GM23248 (cell line): ENCODE results near the gene CPNE5. TPM values are rescaled to one million over a fixed set of nuclear protein-coding genes. Genes with fewer than 3 reads are reported as not detected.

Experiments used
- DNase-seq: peaks from one replicate; pipeline ENCODE4 v3.0.0-alpha.2; 2015
- H2AFZ ChIP-seq: fragments of 200-600 bp; sonication (generic); 2 replicates; pipeline ENCODE4 v1.6.1; 2016; ENCODE audit warnings: antibody characterized with exemption
- H3F3A ChIP-seq: fragments of 200-600 bp; sonication (generic); 2 replicates; pipeline ENCODE4 v1.6.1; 2016; ENCODE audit warnings: mild to moderate bottlenecking, antibody characterized with exemption, mixed run types; ENCODE audit not compliant: insufficient read depth
- H3K27ac ChIP-seq: fragments of 200-600 bp; sonication (generic); 2 replicates; pipeline ENCODE4 v1.5.1; 2016; ENCODE audit warnings: mild to moderate bottlenecking
- H3K27me3 ChIP-seq: fragments of 200-600 bp; sonication (generic); replicated peaks from 2 replicates; pipeline ENCODE4 v1.6.1; 2016; ENCODE audit warnings: mild to moderate bottlenecking; ENCODE audit not compliant: insufficient read depth
- H3K36me3 ChIP-seq: fragments of 200-600 bp; sonication (generic); 2 replicates; pipeline ENCODE4 v1.6.1; 2016; ENCODE audit warnings: low read depth, mild to moderate bottlenecking
- H3K4me1 ChIP-seq: fragments of 200-600 bp; sonication (generic); 2 replicates; pipeline ENCODE4 v1.6.1; 2016; ENCODE audit warnings: mild to moderate bottlenecking; ENCODE audit not compliant: insufficient read depth
- H3K4me2 ChIP-seq: fragments of 200-600 bp; sonication (generic); one replicate; pipeline ENCODE4 v1.6.1; 2016; ENCODE audit warnings: mild to moderate bottlenecking; ENCODE audit not compliant: unreplicated experiment
- H3K4me3 ChIP-seq: fragments of 200-600 bp; sonication (generic); 2 replicates; pipeline ENCODE4 v1.5.1; 2016; ENCODE audit warnings: mild to moderate bottlenecking
- H3K79me2 ChIP-seq: fragments of 200-600 bp; sonication (generic); 2 replicates; pipeline ENCODE4 v1.6.1; 2016; ENCODE audit warnings: mild to moderate bottlenecking; ENCODE audit not compliant: insufficient read depth
- H3K9ac ChIP-seq: fragments of 200-600 bp; sonication (generic); 2 replicates; pipeline ENCODE4 v1.6.1; 2016; ENCODE audit warnings: mild to moderate bottlenecking
- H3K9me2 ChIP-seq: fragments of 200-600 bp; sonication (generic); 2 replicates; pipeline ENCODE4 v1.6.1; 2016; ENCODE audit warnings: mixed run types, mild to moderate bottlenecking, moderate library complexity; ENCODE audit not compliant: insufficient read depth
- H3K9me3 ChIP-seq: fragments of 200-600 bp; sonication (generic); one replicate; pipeline ENCODE4 v1.6.1; 2017; ENCODE audit warnings: low read depth
- H4K20me1 ChIP-seq: fragments of 200-600 bp; sonication (generic); 2 replicates; pipeline ENCODE4 v1.6.0; 2016; ENCODE audit not compliant: insufficient read depth
- EZH2 ChIP-seq: fragments of 200-600 bp; sonication (generic); IDR thresholded peaks from 2 replicates; pipeline ENCODE4 v1.6.1; 2018; ENCODE audit warnings: antibody characterized with exemption, mild to moderate bottlenecking; ENCODE audit not compliant: insufficient read depth, poor library complexity, severe bottlenecking
- EZH2phosphoT487 ChIP-seq: fragments of 200-600 bp; sonication (generic); IDR thresholded peaks from 2 replicates; pipeline ENCODE4 v1.6.1; 2018; ENCODE audit warnings: antibody characterized with exemption, moderate library complexity, mild to moderate bottlenecking, low read depth; ENCODE audit not compliant: insufficient read depth
- WGBS, 2 experiments: methylation state at CpG; one replicate each; pipeline ENCODE4 v1.1.6; 2015 to 2017; ENCODE audit warnings: low lambda C conversion rate in 2 of 2, low coverage in 1 of 2; ENCODE audit errors: missing lambda C conversion rate in 2 of 2; 5-methylcytosine and 5-hydroxymethylcytosine counted together
- in situ Hi-C: fragments of 300-500 bp; cut with MboI; formaldehyde crosslinking; loops from 2 replicates; pipeline ENCODE4 v1.15.0; 2020
- polyA plus RNA-seq: library from polyadenylated mRNA; unstranded; fragments of >200 nt; fragmentation: Nextera tagmentation; extraction: Ambion mirVana; gene quantifications from 2 replicates; pipeline ENCODE4 v1.2.1, GENCODE V29; 2016
- total RNA-seq: library from RNA; depleted of rRNA; stranded (reverse); fragments of >200 nt; shearing (Covaris generic); gene quantifications from 2 replicates; pipeline ENCODE4 v1.2.3, GENCODE V29; 2014

CPNE5 gene
- total and polyA plus RNA-seq, 2 experiments from 2014 or later = 0.23 TPM; not detected in 1

- Histone ChIP-seq H3K36me3 (no peaks in the 10 kb centered on the region), H3K9me2 (no peaks in the 10 kb centered on the region), H3K4me1 (peaks cover 14% of the 10 kb centered on the region), H3F3A (peaks cover 27% of the 10 kb centered on the region), H3K9me3 (no peaks in the 10 kb centered on the region), H3K4me3 (no peak overlapping the region), H3K27ac (no peak overlapping the region), H3K9ac (no peak overlapping the region), H2AFZ (no peak overlapping the region), H3K27me3 (no peaks in the 10 kb centered on the region), H3K4me2 (no peak overlapping the region), H3K79me2 (no peaks in the 10 kb centered on the region), H4K20me1 (no peaks in the 10 kb centered on the region)
- in situ Hi-C loops = no loop called here
- TF ChIP-seq EZH2 = no peak
- no peak for TF ChIP-seq EZH2phosphoT487
- WGBS, 2 experiments = 30 to 31% methylated on average over 3 of the region's 3 CpGs
- peak; percentile 76 for DNase-seq
Measured at GRCh38 chr6:36851149-36851614, 11.9 kb upstream of the CPNE5 start.

GRCh38 chr6:36850021-36850420 is 10.8 kb upstream of the CPNE5 start:
- Histone ChIP-seq H3K79me2 (no peaks in the 10 kb centered on the region), H3K36me3 (no peaks in the 10 kb centered on the region), H3K9ac (no peak overlapping the region), H3K9me3 (no peaks in the 10 kb centered on the region), H3K27ac (no peak overlapping the region), H2AFZ (no peak overlapping the region), H3K9me2 (no peaks in the 10 kb centered on the region), H3K4me3 (no peak overlapping the region), H4K20me1 (no peaks in the 10 kb centered on the region), H3K4me1 (peaks cover 14% of the 10 kb centered on the region), H3F3A (peaks cover 27% of the 10 kb centered on the region), H3K4me2 (no peak overlapping the region), H3K27me3 (no peaks in the 10 kb centered on the region)
- in situ Hi-C loops = no loop called here
- no peak for TF ChIP-seq EZH2
- no peak for TF ChIP-seq EZH2phosphoT487
- WGBS, 2 experiments = 95 to 97% methylated on average over 9 of the region's 9 CpGs
- DNase-seq = no peak

- Histone ChIP-seq H3K27me3 (no peaks in the 10 kb centered on the region), H3K4me2 (no peak overlapping the region), H3K9me2 (no peaks in the 10 kb centered on the region), H4K20me1 (no peaks in the 10 kb centered on the region), H3K9ac (no peak overlapping the region), H3K9me3 (no peaks in the 10 kb centered on the region), H3K4me3 (no peak overlapping the region), H3K36me3 (no peaks in the 10 kb centered on the region), H3K27ac (no peak overlapping the region), H2AFZ (no peak overlapping the region), H3K4me1 (peaks cover 14% of the 10 kb centered on the region), H3K79me2 (no peaks in the 10 kb centered on the region), H3F3A (peaks cover 25% of the 10 kb centered on the region)
- in situ Hi-C loops = no loop called here
- TF ChIP-seq EZH2 (no peak), EZH2phosphoT487 (no peak)
- DNase-seq = peak; percentile 22
- 59 to 60% methylated on average over 26 of the region's 26 CpGs for WGBS, 2 experiments
Measured at GRCh38 chr6:36848658-36849441, 9.6 kb upstream of the CPNE5 start.

- DNase-seq = no peak
- no peaks in the 10 kb centered on the region for H3K79me2 ChIP-seq
- TF ChIP-seq EZH2phosphoT487 (no peak), EZH2 (no peak)
- H3K4me2 ChIP-seq = no peak overlapping the region
- no peaks in the 10 kb centered on the region for H4K20me1 ChIP-seq
- H3K27ac ChIP-seq = no peak overlapping the region
- no peak overlapping the region for H3K4me3 ChIP-seq
- in situ Hi-C loops = no loop called here
- H3F3A ChIP-seq = peaks cover 17% of the 10 kb centered on the region
- H3K4me1 ChIP-seq = peaks cover 7% of the 10 kb centered on the region
- H3K9me2 ChIP-seq = no peaks in the 10 kb centered on the region
- H3K9ac ChIP-seq = no peak overlapping the region
- H3K36me3 ChIP-seq = no peaks in the 10 kb centered on the region
- H2AFZ ChIP-seq = no peak overlapping the region
- H3K27me3 ChIP-seq = no peaks in the 10 kb centered on the region
- 97 to 98% methylated on average over 6 of the region's 6 CpGs for WGBS, 2 experiments
- H3K9me3 ChIP-seq = no peaks in the 10 kb centered on the region
Measured at GRCh38 chr6:36847991-36848390, 8.7 kb upstream of the CPNE5 start.
